Medulla oblongata (tissue), 1 donor: ENCODE data around the gene EPS8.

Source experiments
- DNase-seq: peaks from one replicate; pipeline ENCODE4 v3.0.0-alpha.2; 2015; ENCODE audit errors: extremely low spot score

Gene EPS8

DNA sequence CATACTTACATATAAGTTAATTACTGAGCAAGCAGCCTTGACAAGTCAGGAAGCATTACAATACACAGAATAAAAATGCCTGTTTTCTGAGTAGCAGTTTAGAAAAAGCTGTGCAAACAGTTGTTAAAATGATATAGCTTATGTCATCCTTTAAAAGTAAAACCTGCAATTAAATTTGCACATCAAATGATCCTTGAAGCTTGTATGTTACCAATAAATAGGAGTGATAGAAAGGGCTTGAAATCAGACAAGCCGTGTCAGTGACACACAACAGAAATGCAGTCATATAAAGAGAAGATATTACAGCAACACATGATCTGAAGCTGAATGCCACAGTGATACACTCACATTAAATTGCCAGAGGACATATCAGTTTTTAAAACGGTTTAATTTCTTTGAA lies 70.0 kb downstream of the EPS8 start:
- no peak for DNase-seq

DNA sequence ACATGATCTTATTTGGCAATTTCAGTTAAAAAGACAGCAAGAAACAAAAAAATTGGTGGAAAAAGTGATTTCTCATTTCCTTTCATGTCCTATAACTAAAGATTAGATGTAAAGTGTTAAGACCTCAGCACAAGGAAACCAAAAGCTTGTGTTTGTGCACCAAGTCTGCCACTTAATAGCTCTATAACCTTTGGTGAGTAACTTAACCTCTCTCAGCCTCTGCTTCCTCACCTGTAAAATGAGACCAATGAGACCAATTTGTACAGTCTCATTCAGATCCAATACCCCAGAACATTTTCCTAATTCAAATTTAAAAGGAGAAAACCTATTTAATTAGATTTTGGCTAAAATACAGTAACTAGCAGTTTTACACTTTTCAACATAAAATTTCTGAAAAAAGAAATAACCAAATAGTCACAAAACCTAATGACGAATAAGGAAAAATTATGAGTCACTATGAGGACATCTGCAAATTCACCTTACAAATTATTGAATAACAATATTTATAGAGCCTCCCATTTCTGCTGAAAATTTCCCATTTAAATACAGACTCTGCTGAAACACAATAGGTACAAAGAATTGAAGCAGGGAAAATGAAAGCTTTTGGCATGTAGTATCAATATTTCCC lies 71.1 kb downstream of the EPS8 start:
- DNase-seq: no peak

DNA sequence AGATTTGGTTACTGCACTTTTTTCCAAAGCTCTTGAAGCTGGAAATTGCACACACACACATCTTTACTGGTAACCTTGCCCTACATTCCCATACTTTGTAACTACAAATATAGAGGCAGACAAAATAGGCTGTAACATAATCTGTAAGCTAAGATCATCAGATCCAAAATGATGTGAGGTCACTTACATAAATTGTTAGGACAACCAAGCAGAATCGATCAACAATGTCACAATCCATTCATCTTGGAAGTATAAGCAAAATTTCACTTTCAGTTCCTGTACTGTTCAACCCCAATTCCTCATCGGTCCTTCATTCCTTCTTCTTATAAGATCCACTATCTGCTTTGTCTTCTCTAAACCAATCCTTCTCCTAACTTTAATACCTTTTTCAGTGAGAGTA lies 72.6 kb downstream of the EPS8 start:
- no peak for DNase-seq

DNA sequence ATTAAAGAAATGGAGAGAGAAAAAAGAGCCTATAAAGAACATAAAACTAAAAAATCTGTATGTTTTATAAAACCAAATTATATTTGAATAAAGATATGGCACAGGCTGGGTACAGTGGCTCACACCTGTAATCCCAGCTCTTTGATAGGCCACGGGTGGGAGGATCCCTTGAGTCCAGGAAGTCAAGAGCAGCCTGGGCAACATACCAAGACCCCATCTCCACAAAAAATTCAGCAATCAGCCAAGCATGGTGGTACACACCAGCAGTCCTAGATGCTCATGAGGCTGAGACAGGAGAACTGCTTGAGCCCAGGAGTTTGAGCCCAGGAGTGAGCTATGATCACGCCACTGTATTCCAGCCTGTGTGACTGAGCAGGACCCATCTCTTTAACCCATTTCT lies 74.9 kb downstream of the EPS8 start:
- DNase-seq: no peak

DNA sequence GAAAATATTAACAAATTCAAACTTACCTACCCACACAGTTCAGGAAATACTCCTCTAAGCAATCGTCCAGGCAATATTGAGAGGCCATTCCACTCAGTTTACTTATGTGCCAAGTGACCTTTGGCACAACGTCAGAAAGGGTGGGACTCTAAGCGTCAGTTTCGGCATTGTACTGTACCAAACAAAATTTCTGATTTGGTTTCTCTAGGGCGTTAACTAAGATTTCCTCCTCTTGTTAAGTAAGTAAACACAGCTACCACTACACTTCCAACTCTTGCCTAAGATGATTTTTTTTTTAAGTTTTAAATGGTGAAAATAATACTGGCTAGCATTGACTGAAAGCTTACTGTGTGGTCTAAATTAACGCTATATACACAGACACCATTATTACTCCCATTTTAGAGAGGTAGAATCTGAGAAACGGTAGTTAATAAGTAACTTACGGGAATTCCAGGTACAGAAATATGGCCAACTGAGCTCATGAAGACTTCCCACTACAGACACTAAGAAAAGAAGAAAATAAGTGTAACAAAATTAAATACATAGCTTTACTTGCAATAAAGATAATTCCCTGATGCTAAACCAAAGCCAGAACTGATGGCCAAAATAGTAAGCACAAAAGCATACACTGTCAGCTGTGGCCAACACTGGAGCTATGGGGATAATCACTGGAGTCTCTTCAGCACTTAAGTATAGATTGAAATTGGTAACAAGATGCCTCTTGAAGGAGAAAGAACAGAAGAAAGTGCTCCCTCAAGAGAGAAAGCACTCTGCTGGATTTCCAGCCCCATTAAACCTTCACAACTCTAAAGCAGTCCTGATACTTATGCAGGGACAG lies 76.1 kb downstream of the EPS8 start:
- DNase-seq: no peak

DNA sequence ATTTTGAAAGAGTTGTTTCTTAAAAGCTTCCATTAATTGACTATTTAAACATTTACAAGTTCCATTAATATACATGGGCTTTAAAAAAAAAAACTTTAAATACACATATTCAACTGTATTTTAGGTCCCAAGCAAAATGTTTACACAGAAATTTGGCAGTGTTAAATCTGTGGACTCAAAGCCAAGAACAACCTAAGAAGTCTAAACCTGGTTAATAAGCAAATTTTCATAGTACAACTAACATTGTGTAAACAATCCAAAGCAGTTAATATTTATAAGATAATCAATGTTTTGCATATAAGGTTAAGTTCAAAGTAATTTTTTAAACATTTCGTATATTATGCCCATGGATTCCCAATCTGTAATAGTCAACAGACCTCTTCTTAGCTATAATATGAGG lies 77.0 kb downstream of the EPS8 start:
- DNase-seq: no peak

DNA sequence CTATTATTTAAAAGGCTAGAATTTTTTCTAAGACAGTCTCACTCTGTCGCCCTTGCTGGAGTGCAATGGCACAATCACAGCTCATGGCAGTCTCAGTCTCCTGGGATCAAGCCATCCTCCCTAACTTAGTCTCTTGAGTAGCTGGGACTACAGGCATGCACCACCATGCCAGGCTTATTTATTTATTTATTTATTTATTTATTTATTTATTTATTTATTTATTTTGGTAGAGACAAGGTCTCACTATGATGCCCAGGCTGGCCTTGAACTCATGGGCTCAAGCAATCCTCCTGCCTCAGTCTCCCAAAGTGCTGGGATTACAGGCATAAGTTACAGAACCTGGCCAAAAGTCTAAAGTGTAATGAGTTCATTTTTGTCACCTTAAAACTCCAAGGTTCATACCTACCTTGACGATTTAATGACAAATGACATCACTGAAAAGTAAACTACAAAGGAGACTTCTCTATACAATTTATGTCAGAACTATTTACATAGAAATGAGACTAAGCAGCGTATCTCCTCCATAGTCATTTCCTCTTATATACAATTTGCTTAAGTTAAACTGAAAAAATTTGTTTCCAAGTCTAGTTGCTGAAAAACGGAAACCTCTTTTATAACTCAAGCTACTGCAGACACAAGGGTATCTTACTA lies 78.2 kb downstream of the EPS8 start:
- DNase-seq: no peak

DNA sequence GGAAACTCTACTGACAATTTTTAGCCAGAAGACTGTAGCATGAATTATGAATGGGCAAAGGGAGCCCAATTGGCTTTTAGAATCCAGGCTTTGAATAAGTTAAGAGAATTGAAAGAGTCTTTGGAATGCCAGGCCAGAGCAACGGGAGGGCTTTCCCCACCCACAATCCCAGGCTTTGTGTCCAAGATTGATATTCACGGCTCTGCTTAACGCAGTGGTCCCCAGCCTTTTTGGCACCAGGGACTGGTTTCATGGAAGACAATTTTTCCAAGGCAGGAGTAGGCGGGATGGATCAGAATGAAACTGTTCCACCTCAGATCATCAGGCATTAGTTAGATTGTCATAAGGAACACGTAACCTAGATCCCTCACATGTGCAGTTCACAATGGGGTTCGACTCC lies 79.6 kb downstream of the EPS8 start:
- DNase-seq: no peak

DNA sequence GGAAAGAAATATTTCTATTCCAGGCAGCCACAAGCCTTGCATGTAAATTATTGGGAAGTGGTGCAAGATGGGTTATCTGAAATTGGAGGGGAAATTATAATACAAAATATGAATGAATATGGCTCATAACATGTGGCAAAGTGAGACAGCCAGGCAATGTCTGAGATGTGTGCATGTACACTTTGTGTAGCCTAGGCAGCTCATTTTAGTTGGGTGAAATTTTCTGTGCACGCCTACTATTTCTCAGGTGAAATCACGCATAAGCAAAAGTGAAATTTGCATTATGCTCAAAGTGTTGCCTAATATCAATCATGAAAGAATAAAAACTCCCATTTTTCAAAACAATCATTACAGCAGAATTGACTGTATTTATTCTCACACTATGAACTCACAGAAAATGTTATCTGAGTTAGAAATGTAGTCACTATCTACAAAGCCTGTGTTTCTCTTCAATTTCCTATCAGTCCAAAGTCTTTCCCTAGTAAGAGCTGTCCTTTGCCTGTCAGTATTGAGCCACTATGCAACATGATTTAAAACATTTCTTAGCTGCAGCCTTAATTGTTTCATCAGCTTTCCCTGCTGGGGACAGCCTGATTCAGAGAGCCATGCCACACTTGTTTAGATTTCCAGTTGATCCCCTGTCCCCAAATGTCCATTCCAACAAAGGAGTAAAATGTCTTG lies 80.7 kb downstream of the EPS8 start:
- DNase-seq: no peak

DNA sequence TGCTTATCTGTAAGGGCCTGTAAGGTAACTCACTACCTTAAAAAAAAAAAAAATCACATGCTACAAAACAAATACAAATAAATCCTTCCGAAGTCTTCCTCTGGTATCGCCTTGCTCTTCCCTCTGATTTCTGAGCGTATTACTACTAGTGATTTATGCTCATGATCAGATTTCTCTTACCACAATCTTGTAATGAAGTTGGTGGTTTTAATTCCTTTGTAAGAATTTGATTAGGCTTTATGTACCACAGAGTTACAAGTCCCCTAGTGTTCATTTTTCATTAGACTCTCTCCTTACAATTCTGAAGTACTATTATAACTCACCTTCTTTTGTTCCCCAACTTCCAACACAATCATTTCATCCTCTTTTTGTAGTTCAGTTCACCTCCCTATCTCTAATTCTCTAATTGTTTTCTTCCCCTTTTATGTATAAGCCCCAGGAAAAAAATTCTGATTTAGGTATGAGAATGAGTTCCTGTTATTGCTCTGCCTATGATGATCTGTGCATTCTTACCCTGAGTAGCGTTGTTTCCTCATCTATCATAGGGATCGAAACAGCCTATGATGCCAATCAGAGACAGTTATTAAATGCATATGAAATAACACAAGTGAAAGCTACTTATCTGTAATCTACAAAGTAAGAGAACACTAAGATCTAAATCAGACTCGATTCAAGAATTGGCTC lies 81.5 kb downstream of the EPS8 start:
- no peak for DNase-seq

DNA sequence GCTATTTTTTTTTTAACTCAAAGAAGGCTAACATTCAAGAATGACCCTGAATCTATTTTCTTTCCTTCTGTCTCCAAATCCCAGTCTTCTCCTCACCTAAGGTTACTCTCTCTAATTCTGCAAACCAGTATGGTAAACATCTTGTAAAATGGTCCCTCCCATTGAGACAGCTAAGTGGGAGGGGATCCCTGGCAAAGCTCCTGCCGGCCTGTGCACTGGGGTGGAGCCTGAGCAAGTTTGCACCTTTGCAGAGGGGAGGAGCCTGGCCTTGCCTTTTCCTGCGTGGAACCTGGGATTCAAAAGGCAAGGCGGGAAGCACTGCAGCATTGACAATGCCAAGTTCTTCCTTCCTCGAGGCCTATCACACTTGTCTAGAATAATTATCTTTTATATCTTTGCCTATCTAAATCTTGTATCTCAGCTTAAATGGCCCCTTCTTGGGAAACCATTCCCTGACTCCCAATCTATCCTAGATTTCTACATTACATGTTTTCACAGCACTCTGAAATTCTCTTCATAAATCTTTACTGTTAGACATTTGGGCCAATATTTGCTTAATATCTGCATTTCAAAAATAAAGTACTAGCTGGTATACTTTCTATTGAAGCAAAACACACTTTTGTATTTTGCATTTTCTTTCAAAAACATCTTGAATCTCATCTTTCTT lies 83.0 kb downstream of the EPS8 start:
- DNase-seq: no peak

DNA sequence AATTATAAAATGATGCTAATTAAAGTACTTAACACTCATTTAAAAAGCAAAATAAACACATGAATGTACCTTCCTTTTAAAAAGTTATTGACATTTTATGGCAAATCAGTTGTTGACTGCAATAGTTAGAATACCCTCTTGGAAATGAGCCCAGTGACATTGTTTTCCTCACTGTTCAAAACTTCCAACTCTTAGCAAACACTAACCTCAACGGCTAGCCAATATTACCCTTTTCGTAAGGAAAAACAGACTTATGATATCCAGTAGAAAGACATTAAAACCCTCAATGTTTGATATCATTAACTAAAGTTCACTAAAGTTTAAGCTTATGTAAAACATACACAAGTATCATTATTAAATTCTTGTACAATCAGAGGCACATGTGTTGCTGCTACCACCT lies 83.6 kb downstream of the EPS8 start:
- no peak for DNase-seq

DNA sequence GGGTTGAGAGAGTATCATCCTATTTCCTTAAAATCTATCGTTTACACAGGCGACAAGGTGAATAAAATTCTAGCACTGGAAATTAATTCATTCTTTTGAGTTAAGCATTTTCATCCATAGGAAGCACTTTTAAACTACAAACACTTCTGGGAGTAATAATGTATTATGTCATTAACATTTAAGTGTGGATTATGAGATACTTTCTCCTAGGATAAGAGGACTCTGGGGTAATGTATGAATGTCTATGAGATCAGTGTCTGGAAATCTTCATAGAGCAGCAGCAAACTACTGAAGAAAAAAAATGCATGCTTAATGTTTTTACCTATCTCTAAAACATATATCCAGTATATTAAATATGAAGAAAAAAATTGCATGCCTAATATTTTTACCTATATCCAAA lies 86.9 kb downstream of the EPS8 start:
- DNase-seq: no peak

DNA sequence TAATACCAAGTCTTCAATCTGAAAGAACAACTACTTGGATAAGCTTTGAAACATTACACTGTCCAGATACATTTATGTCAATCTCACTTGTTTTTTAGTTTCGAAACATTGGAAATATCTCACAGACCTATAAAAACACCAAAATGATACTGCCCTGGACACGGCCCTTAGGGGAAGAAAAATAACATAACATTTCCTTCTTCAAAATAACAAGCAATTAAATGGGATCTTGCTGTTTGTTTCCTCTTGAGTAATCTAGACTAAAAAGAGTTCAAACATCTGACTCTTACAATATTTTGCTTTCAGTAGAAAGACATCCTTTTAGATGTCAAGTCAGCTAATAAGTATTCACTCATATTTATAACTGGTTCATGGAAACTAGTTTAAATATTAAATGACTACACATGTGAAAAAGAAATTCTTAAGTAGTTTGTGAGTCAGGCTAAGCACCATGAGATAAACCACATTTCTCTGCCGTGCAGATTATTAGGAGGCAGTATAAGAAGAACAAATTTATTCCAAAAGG lies 87.5 kb downstream of the EPS8 start:
- DNase-seq: peak; percentile 42

DNA sequence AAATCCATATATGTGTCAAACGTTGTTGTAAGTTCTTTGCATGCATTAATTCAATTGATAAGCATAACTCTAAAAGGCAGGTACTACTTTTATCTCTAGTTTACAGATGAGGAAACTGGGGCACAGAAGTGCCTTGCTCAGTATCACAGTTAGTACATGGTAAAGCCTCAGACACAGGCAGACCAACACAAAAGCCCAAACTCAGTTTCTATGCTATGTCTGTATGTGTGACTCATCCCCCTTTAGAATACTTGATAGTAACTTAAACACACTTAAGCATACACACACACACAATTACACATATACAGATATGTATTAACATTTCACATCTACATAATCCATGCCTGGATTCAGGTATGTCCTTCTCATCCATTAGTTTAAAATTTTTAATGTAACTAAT lies 88.0 kb downstream of the EPS8 start:
- no peak for DNase-seq

DNA sequence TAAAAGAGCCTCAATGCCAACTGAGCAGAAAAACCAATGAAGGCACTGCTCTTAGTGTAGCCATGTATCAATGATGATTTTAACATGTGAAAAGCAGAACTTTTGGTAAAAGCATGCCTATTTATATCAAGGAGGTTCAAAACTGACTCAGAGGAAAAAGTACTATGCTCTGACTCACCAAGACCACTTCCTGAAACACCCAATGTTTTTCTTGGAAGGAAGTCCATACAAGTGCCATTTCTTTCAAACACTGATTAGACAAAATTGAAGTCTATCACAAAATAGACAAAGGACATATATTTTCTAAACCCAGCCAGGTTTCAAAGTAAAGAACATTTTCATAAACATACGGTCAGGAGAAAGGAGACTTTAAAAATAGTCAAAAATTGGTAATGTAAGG lies 88.6 kb downstream of the EPS8 start:
- DNase-seq: peak; percentile 69

DNA sequence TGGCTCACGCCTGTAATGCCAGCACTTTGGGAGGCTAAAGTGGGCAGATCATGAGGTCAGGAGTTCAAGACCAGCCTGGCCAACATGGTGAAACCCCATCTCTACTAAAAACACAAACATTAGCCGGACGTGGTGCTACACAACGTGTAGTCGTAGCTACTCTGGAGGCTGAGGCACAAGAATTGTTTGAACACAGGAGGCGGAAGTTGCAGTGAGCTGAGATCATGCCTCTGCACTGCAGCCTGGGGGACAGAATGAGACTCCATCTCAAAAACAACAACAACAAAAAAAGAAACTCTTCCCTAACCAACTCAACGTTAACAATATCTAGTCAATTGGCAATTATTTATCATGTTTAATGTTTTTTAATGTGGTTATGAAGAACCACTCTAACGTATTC lies 89.3 kb downstream of the EPS8 start:
- no peak for DNase-seq

DNA sequence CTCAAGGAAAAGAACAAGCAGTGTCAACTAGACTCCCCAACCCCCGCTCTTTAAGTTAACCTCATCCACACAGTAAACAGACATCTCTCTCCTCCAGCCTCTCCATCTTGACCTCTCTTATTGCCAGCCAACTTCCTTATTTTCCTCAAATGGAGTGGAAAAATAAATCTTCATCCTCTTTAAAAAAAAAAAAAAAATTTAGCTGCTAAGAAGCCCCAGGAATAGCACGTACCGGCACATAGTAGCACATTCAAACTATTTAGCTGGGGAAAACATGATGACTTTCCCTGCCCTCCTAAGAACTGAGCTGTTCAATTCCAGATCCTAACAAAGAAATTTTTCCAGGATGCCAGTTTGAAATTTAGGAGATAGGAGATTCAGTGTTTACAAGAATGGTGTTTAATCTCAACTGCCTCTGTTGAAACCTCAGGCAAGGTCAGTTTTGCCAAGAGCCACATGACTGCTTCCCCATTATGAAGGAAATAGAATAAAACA lies 90.8 kb downstream of the EPS8 start:
- DNase-seq: no peak

DNA sequence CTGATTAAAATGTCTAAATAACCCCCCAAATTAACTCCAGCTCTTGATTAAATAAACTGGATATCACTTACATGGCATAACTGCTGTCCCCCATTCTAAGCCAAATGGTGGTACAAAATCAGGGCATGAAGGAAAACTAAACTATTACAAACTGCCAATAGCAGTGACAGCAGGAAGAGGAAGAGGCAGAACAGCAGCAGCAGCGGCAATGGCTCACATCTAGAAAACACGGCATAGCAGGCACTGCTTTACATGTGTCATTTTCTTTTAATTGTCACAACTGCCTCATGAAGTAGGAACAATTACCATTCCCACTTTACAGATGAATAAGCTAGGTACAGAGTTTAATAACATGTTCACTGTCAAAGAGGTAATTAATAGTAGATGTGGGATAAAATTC lies 92.0 kb downstream of the EPS8 start:
- no peak for DNase-seq

DNA sequence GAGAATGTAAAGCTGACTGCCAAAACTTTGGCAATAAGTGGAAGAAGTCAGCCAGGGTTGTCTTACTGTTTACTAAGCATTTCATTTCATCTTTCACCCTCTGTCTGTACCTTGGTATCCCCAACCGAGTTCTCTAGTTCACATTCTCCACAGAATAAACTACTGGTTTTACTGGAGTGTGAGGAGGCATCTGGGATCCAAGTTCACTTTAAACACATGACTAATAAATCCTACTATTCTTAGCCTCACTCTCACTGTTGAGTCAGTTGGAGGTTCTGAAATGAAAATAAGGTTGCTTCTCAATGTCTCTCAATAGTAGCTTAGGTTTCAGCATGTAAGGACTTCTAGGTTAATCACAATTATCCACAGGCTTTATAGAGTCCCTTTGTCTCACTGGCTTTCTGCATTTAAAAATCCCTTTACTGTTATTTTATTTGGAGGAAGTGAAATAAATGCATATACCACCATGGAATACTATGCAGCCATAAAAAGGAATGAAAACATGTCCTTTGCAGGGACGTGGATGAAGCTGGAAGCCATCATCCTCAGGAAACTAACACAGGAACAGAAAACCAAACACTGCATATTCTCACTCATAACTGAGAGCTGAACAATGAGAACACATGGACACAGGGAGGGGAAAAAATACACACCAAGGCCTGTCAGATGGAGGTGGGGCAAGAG lies 95.8 kb downstream of the EPS8 start:
- DNase-seq: no peak
